Measurements from ENCODE around the gene IGLL1.
A peak's percentile ranks its signal among the peaks of the same experiment; 100 is the strongest.
"Not testable (repeated sequence)": the region's sequence is repeated elsewhere in the genome, so short reads cannot be mapped to it uniquely, and the experiment has no call there.

The IGLL1 gene

DNA sequence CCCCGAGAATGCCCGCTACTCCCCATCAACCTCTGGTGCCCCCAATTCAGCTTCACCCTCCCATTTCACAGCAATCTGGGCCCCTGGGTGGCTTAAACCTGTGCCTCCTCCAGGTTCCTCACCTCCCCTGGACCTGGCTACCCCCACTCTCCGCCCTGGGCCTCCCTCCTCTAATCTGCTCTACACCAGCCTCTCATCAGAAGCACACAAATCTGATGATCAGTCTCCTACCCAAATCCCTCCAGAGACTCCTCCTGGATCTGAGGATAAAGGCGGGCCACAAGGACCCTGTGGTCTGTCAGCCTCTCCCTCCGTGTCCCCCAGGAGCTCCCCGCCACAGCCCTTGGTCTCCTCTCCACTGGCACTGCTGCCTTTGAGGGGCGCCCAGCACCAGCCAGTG is 23.2 kb upstream of the IGLL1 start:
- H3K27ac Mint-ChIP-seq: no peak overlapping the region
- H3K27me3 Mint-ChIP-seq: no peaks in the 10 kb centered on the region
- H3K4me3 Mint-ChIP-seq: no peak overlapping the region
- ATAC-seq (no peak), DNase-seq (no peak)
- H3K36me3 Mint-ChIP-seq (ENCODE audit: low read depth): no peaks in the 10 kb centered on the region
- H3K4me1 Mint-ChIP-seq: no peaks in the 10 kb centered on the region
- H3K9me3 Mint-ChIP-seq: no peaks in the 10 kb centered on the region

- Mint-ChIP-seq H3K27ac (no peak overlapping the region), H3K4me3 (no peak overlapping the region), H3K27me3 (no peaks in the 10 kb centered on the region), H3K9me3 (no peaks in the 10 kb centered on the region), H3K4me1 (no peaks in the 10 kb centered on the region), H3K36me3 (ENCODE audit: low read depth) (no peaks in the 10 kb centered on the region)
- DNase-seq (no peak), ATAC-seq (no peak)
Measured at GRCh38 chr22:23598805-23599518, 18.9 kb upstream of the IGLL1 start.

- not testable (repeated sequence) for H3K4me1 Mint-ChIP-seq; H3K27me3 Mint-ChIP-seq; DNase-seq; H3K36me3 Mint-ChIP-seq (ENCODE audit: low read depth); H3K27ac Mint-ChIP-seq; ATAC-seq; H3K9me3 Mint-ChIP-seq; H3K4me3 Mint-ChIP-seq
Measured at GRCh38 chr22:23597576-23598268, 17.6 kb upstream of the IGLL1 start.

GRCh38 chr22:23595904-23596303 is 15.8 kb upstream of the IGLL1 start:
- not testable (repeated sequence) for H3K27ac Mint-ChIP-seq; H3K36me3 Mint-ChIP-seq (ENCODE audit: low read depth); H3K27me3 Mint-ChIP-seq

GRCh38 chr22:23591846-23592245 is 11.8 kb upstream of the IGLL1 start:
- H3K9me3 Mint-ChIP-seq: no peaks in the 10 kb centered on the region
- H3K27ac Mint-ChIP-seq: no peak overlapping the region
- DNase-seq (no peak), ATAC-seq (no peak)
- no peak overlapping the region for H3K4me3 Mint-ChIP-seq
- H3K27me3 Mint-ChIP-seq: peaks cover 2% of the 10 kb centered on the region
- no peaks in the 10 kb centered on the region for H3K36me3 Mint-ChIP-seq (ENCODE audit: low read depth)
- H3K4me1 Mint-ChIP-seq: no peaks in the 10 kb centered on the region

More at GRCh38 chr22:23595904-23596303, 15.8 kb upstream of the IGLL1 start:
- H3K4me3 Mint-ChIP-seq, DNase-seq, ATAC-seq, H3K9me3 Mint-ChIP-seq, H3K4me1 Mint-ChIP-seq: not testable (repeated sequence)

DNA sequence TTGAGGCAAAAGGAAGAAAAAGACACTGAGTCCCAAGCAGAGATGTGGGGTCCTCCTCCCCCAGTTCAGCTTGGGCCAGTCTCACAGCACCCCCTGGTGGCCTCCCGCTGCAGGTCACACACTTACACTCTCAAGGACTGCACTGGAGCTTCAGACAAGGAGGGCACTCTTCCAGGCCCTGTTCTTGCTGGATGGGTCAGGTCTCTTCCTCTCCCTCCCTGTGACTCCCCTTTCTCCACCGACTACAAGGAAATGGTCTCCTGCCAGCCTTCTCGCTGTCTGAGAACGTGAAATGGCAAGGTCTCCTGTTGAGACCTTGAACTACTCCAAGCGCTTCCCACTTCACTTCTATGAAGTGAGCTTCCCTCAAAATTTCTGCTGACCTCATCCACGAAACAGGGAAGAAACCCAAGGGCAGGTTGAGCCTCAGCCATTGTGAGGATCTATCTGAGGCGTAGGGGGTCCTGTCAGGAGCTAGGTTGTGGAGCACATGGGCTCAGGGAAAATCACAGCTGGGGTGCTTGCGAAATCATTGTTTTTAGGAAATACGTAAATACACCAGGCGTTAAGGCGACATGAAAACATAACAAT is 11.2 kb upstream of the IGLL1 start:
- H3K27ac Mint-ChIP-seq: no peak overlapping the region
- peaks cover 2% of the 10 kb centered on the region for H3K27me3 Mint-ChIP-seq
- H3K9me3 Mint-ChIP-seq: no peaks in the 10 kb centered on the region
- H3K4me3 Mint-ChIP-seq: no peak overlapping the region
- ATAC-seq: peak; percentile 65
- no peaks in the 10 kb centered on the region for H3K36me3 Mint-ChIP-seq (ENCODE audit: low read depth)
- H3K4me1 Mint-ChIP-seq: no peaks in the 10 kb centered on the region
- peak; percentile 72 for DNase-seq

DNA sequence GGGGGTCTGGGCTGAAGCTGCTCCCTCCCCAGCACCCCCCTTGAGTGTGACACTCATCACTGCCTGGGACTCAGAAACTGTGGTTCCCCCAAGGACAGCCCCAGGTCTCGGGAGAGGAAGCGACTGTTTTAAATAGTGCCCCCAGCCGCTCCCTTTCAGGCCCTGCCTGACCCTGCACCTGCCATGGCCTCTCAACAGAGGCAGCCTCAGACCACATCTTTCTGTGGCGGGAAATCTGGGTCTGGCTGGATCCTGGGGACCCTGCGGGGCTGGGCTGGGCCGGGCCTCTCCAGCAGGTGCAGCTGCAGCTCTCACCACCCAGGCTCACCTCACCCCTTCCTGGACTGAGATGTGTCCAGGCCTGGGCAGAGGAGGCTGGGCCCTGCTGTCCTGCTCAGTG is 3.7 kb upstream of the IGLL1 start:
- H3K9me3 Mint-ChIP-seq: no peaks in the 10 kb centered on the region
- ATAC-seq (no peak), DNase-seq (no peak)
- H3K27ac Mint-ChIP-seq: no peak overlapping the region
- H3K4me1 Mint-ChIP-seq: peaks cover 1% of the 10 kb centered on the region
- H3K4me3 Mint-ChIP-seq: no peak overlapping the region
- no peaks in the 10 kb centered on the region for H3K36me3 Mint-ChIP-seq (ENCODE audit: low read depth)
- H3K27me3 Mint-ChIP-seq: peaks cover 14% of the 10 kb centered on the region

DNA sequence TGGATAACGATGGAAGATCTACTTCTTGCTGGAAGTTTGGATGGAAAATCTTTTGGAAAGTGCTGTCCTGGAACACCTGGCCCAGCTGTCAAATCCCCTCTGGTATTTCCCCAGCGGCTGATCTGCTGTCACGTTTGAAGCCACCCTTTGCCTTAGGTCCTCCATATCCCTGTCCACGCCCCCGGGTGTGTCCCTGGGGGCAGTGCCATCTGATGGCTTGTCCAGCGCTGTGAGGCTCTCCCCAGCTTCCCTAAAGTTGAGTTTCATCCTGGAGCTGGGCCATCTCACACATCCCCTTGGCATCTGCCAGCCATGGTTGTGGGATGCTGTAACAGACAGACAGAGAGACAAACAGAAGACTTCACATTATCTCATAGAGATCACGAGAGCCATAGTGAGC is 3.1 kb upstream of the IGLL1 start:
- ATAC-seq (no peak), DNase-seq (no peak)
- peaks cover 1% of the 10 kb centered on the region for H3K4me1 Mint-ChIP-seq
- peaks cover 16% of the 10 kb centered on the region for H3K27me3 Mint-ChIP-seq
- no peak overlapping the region for H3K4me3 Mint-ChIP-seq
- no peaks in the 10 kb centered on the region for H3K9me3 Mint-ChIP-seq
- H3K27ac Mint-ChIP-seq: no peak overlapping the region
- H3K36me3 Mint-ChIP-seq (ENCODE audit: low read depth): no peaks in the 10 kb centered on the region

GRCh38 chr22:23581260-23581650 is 1.2 kb upstream of the IGLL1 start:
- no peak for ATAC-seq
- Mint-ChIP-seq H3K27me3 (peaks cover 28% of the 10 kb centered on the region), H3K4me1 (peaks cover 7% of the 10 kb centered on the region)

DNA sequence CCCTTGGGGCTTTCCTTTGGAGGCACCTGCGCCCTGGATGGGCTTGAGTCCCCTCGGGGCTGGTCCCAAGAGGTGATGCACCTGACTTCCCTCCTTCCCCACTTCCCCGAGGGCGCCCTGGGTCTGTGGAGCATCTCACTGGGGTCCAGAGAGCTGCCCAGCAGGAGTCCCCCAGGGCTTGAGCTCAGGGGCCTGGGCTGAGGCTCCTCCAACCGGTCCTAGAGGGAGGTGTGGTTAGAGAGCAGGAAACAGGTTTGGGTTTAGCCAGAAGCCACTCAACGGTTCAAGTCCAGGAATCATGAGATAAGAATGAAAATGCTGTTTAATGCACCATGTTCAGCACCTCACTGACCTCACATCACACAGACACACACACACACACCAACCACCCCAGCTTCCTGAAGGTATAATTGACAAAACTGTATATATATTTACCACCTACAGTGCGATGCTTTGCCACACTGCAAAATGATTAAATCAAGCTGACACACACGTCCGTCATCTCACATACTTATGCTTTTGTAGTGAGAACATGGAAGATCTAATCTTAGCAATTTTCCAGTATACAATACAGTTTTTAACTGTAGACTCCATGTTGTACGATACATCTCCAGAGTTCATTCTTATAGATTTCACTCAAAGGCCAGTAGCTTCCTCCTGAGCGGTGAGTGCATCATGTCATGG is 628 bp upstream of the IGLL1 start:
- Mint-ChIP-seq H3K27me3 (peaks cover 31% of the 10 kb centered on the region), H3K4me3 (no peak overlapping the region), H3K4me1 (peaks cover 7% of the 10 kb centered on the region), H3K9me3 (no peaks in the 10 kb centered on the region), H3K27ac (peak overlapping the region; percentile 4), H3K36me3 (ENCODE audit: low read depth) (no peaks in the 10 kb centered on the region)
- DNase-seq: no peak
- no peak for ATAC-seq

More at GRCh38 chr22:23581260-23581650, 1.2 kb upstream of the IGLL1 start:
- DNase-seq: no peak
- Mint-ChIP-seq H3K27ac (no peak overlapping the region), H3K9me3 (no peaks in the 10 kb centered on the region), H3K36me3 (ENCODE audit: low read depth) (no peaks in the 10 kb centered on the region), H3K4me3 (no peak overlapping the region)

- no peak for DNase-seq
- no peak for ATAC-seq
- no peaks in the 10 kb centered on the region for H3K36me3 Mint-ChIP-seq (ENCODE audit: low read depth)
- H3K27me3 Mint-ChIP-seq: peaks cover 31% of the 10 kb centered on the region
- H3K4me3 Mint-ChIP-seq: no peak overlapping the region
- no peaks in the 10 kb centered on the region for H3K9me3 Mint-ChIP-seq
- H3K4me1 Mint-ChIP-seq: peaks cover 7% of the 10 kb centered on the region
- H3K27ac Mint-ChIP-seq: no peak overlapping the region
Measured at GRCh38 chr22:23579280-23579679, 810 bp downstream of the IGLL1 start.

DNA sequence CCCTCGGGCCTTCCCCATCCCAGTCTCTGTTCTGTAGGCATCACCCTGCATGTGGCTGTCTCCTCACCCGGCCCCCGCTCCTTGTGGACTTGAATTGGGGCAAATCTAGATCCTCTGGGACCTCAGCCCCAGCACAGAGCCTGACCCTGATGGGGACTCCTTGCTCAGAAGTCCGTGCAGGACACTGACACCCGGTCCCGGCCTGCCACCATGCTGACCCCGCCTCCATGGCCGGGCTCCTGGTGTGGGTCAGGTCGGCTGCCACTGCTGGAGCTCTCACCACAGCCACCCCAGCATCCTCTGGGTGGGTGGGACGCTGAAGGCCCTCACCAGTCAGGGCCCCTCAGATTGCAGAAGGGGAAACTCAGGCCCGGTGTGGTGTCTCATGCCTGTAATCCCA is 1.8 kb downstream of the IGLL1 start:
- Mint-ChIP-seq H3K4me3 (no peak overlapping the region), H3K27me3 (peaks cover 30% of the 10 kb centered on the region), H3K4me1 (peaks cover 6% of the 10 kb centered on the region), H3K9me3 (no peaks in the 10 kb centered on the region), H3K27ac (no peak overlapping the region), H3K36me3 (ENCODE audit: low read depth) (no peaks in the 10 kb centered on the region)
- DNase-seq (no peak), ATAC-seq (no peak)

- H3K36me3 Mint-ChIP-seq (ENCODE audit: low read depth): no peaks in the 10 kb centered on the region
- peaks cover 6% of the 10 kb centered on the region for H3K4me1 Mint-ChIP-seq
- H3K9me3 Mint-ChIP-seq: no peaks in the 10 kb centered on the region
- H3K27me3 Mint-ChIP-seq: peaks cover 30% of the 10 kb centered on the region
- H3K4me3 Mint-ChIP-seq: no peak overlapping the region
- ATAC-seq (no peak), DNase-seq (no peak)
- H3K27ac Mint-ChIP-seq: no peak overlapping the region
Measured at GRCh38 chr22:23576681-23577080, 3.4 kb downstream of the IGLL1 start.

- no peak overlapping the region for H3K27ac Mint-ChIP-seq
- no peak for DNase-seq
- H3K4me1 Mint-ChIP-seq: peaks cover 6% of the 10 kb centered on the region
- H3K4me3 Mint-ChIP-seq: no peak overlapping the region
- H3K27me3 Mint-ChIP-seq: peaks cover 25% of the 10 kb centered on the region
- no peaks in the 10 kb centered on the region for H3K36me3 Mint-ChIP-seq (ENCODE audit: low read depth)
- H3K9me3 Mint-ChIP-seq: no peaks in the 10 kb centered on the region
- ATAC-seq: no peak
Measured at GRCh38 chr22:23575601-23576000, 4.5 kb downstream of the IGLL1 start.

DNA sequence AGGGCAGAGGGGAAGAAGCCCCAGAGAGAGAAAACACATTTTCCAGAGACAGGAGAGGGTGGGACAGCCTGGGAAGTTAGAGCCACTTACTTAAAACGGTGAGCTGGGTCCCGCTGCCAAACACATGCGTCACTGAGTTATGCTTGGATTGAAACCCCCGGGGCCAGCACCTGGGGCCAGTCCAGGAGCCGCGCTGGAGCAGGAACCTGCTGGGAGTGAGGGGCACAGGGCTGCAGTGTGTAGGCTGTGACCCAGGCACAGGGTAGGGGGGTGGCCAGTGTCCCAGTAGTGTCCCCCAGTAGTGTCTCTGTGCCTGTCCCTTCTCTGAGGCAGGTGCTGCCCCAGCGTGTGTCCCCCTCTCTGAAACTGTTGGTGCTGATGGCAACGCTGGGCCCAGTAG is 5.2 kb downstream of the IGLL1 start:
- Mint-ChIP-seq H3K36me3 (ENCODE audit: low read depth) (no peaks in the 10 kb centered on the region), H3K4me3 (no peak overlapping the region), H3K4me1 (peaks cover 6% of the 10 kb centered on the region), H3K27me3 (peaks cover 25% of the 10 kb centered on the region), H3K27ac (no peak overlapping the region), H3K9me3 (no peaks in the 10 kb centered on the region)
- no peak for DNase-seq
- ATAC-seq: no peak
